ENCODE data around the gene PASK. TPM values are rescaled to one million over a fixed set of nuclear protein-coding genes. Genes with fewer than 3 reads are reported as not detected.

Gene PASK
- total and polyA plus RNA-seq, 2 of the 4 experiments (the other 2 are of a cell fraction), result 4.1 TPM

GRCh38 chr2:241074901-241075540, 74.3 kb downstream of the PASK start:
- Histone ChIP-seq H2AK5ac (ENCODE audit: low read depth, low read length) (no peak overlapping the region), H2AK9ac (replicated peaks; ENCODE audit: low read depth, low read length, poor library complexity) (no peak overlapping the region), H3K4me3 (ENCODE audit: insufficient read depth, low read depth, low read length) (no peak overlapping the region), H3K9ac (ENCODE audit: low read depth, low read length) (no peak overlapping the region), H3K9me3 (ENCODE audit: control insufficient read depth, insufficient read depth, low read length) (no peaks in the 10 kb centered on the region), H3K4me1 (ENCODE audit: control insufficient read depth, insufficient read depth, low read length) (no peaks in the 10 kb centered on the region), H3K18ac (ENCODE audit: low read depth, low read length) (no peak overlapping the region), H3K4ac (ENCODE audit: low read depth, low read length) (no peak overlapping the region), H4K5ac (ENCODE audit: low read depth, low read length) (no peak overlapping the region), H4K20me1 (ENCODE audit: insufficient read depth, low read length) (no peaks in the 10 kb centered on the region), H3K27ac (ENCODE audit: insufficient read depth, low read length) (no peak overlapping the region), H4K91ac (ENCODE audit: insufficient read depth, low read depth, low read length) (no peak overlapping the region), H2BK120ac (ENCODE audit: low read depth, low read length) (no peak overlapping the region), H4K8ac (ENCODE audit: low read depth in 2 of 2, low read length in 2 of 2) (no peak overlapping the region), H3K79me1 (ENCODE audit: low read depth in 1 of 2, low read length in 2 of 2) (no peaks in the 10 kb centered on the region), H3K27me3 (ENCODE audit: control insufficient read depth, insufficient read depth, low read length) (no peaks in the 10 kb centered on the region), H3K4me2 (ENCODE audit: low read depth, low read length) (no peak overlapping the region), H2AFZ (replicated peaks; ENCODE audit: low read length, poor library complexity) (no peak overlapping the region), H3K23ac (ENCODE audit: low read depth, low read length) (no peak overlapping the region), H2BK15ac (ENCODE audit: low read depth, low read length) (no peak overlapping the region), H3K14ac (replicated peaks; ENCODE audit: low read depth, low read length) (no peak overlapping the region), H2BK5ac (ENCODE audit: low read depth, low read length, poor library complexity, severe bottlenecking) (no peak overlapping the region), H3K56ac (ENCODE audit: extremely low read depth, insufficient read depth, low read length) (no peak overlapping the region), H2BK20ac (ENCODE audit: low read depth, low read length) (no peak overlapping the region), H3K9me1 (ENCODE audit: insufficient read depth, low read length) (no peaks in the 10 kb centered on the region), H3K36me3 (ENCODE audit: control insufficient read depth, insufficient read depth, low read length) (peaks cover 31% of the 10 kb centered on the region; the same call in 1 of the 2 replicates)
- no TSS peak for BruUV-seq (replicated peaks)
- DNase-seq (no peak), ATAC-seq (ENCODE audit: low read depth) (no peak)
- ChIA-PET POLR2A (ENCODE audit: unreplicated experiment) (no interaction called here), CTCF (interaction anchor here (0.6 kb wide), 1 partner anchor 132 kb away, joined by 3 read pairs; no protein-coding TSS in a partner anchor)
- 100% methylated on average over 3 of the region's 16 CpGs; no CpG with 5 or more reads in 1 of the 2 experiments for WGBS, 2 experiments (ENCODE audit: extremely low coverage in 2 of 2, insufficient read length in 1 of 2)
- in situ Hi-C loops (cut with MboI; ENCODE audit: low sequenced_read_pairs) (loop anchor here (10.0 kb wide), 1 partner anchor 220 kb away; no protein-coding TSS in a partner anchor), dilution Hi-C loops (cut with HindIII; ENCODE audit: low sequenced_read_pairs, unreplicated experiment) (no loop called here), intact Hi-C loops (cut with micrococcal nuclease) (loop anchor here (5.0 kb wide), 1 partner anchor 163 kb away; no protein-coding TSS in a partner anchor)
- TF ChIP-seq CEBPB (IDR thresholded peaks at IDR 0.05; ENCODE audit: low read depth, low read length) (no peak), FOS (IDR thresholded peaks at IDR 0.05; ENCODE audit: low read depth, low read length) (no peak), MXI1 (IDR thresholded peaks at IDR 0.05; ENCODE audit: borderline replicate concordance, low read depth, low read length) (no peak), NFE2L2 (IDR thresholded peaks at IDR 0.05; ENCODE audit: low read depth, low read length) (no peak), RAD21 (IDR thresholded peaks at IDR 0.05; ENCODE audit: low read length) (no peak), CTCF (conservative IDR thresholded peaks at IDR 0.05; ENCODE audit: low read depth, low read length) (no peak), USF2 (IDR thresholded peaks at IDR 0.05; ENCODE audit: low read depth, low read length) (no peak), RCOR1 (IDR thresholded peaks at IDR 0.05; ENCODE audit: insufficient replicate concordance, low read length) (no peak), POLR2A (IDR thresholded peaks at IDR 0.05; ENCODE audit: low read depth, low read length) (no peak), RFX5 (IDR thresholded peaks at IDR 0.05; ENCODE audit: low read depth, low read length) (no peak), MAZ (IDR thresholded peaks at IDR 0.05; ENCODE audit: borderline replicate concordance, low read depth, low read length) (no peak)

Data from IMR-90 (cell line).